ENCODE data around the gene OBSCN. TPM values are rescaled to one million over a fixed set of nuclear protein-coding genes. Genes with fewer than 3 reads are reported as not detected.

OBSCN gene
- total RNA-seq, 1 donor from 2014 or later = 22.3 TPM

DNA sequence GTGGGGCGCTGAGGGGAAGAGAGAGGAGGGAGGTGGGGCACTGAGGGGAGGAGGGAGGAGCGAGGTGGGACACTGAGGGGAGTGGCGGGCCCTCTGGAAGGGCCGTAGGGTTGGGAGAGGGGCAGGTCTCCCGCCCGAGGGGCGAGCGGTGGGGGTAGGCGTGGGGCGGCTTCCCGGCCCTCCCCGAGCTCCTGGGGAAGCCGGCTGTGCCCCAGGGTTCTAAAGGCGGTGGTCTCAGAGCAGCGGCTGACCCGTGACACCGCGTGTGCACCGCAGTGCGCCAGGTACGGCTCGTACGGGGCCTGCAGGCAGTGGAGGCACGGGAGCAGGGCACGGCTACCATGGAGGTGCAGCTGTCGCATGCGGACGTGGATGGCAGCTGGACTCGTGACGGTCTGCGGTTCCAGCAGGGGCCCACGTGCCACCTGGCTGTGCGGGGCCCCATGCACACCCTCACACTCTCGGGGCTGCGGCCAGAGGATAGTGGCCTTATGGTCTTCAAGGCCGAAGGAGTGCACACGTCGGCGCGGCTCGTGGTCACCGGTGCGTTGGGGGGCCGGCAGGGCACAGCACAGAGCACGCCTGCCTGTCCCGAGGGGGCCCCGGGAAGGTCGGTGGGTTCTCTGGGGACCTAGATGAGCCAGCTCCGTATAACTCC, 68.5 kb downstream of the OBSCN start:
- Mint-ChIP-seq H3K4me3 (peak overlapping the region; percentile 80), H3K4me1 (peaks cover 6% of the 10 kb centered on the region), H3K27ac (peak overlapping the region; percentile 29), H3K36me3 (ENCODE audit: low read depth) (no peaks in the 10 kb centered on the region), H3K27me3 (no peaks in the 10 kb centered on the region), H3K9me3 (no peaks in the 10 kb centered on the region)
- intact Hi-C loops (cut with micrococcal nuclease) = loop anchor here (1.0 to 10.0 kb wide), 6 partner anchors 63 to 226 kb away; partner anchors contain the start of genes GUK1, IBA57 and TRIM11
- DNase-seq = no peak

DNA sequence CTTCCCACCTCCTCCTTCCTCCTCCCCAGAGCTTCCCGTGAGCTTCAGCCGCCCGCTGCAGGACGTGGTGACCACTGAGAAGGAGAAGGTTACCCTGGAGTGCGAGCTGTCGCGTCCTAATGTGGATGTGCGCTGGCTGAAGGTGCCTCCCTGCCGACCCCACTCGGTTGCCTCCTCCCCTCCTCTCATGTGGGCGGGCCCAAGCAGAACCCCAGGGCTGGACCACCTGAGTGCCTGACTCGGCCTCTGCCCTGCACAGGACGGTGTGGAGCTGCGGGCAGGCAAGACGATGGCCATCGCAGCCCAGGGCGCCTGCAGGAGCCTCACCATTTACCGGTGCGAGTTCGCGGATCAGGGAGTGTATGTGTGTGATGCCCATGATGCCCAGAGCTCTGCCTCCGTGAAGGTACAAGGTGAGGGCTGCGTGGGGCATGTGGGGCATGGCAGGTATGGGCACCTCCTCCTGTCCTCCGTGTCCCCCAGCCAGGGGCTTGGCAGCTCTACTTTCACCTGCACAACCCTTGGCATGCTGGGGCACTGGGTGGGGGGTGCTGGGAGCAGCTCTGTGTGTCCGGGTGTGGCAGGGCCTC, 69.2 kb downstream of the OBSCN start:
- peak overlapping the region; percentile 35 for H3K4me3 Mint-ChIP-seq

DNA sequence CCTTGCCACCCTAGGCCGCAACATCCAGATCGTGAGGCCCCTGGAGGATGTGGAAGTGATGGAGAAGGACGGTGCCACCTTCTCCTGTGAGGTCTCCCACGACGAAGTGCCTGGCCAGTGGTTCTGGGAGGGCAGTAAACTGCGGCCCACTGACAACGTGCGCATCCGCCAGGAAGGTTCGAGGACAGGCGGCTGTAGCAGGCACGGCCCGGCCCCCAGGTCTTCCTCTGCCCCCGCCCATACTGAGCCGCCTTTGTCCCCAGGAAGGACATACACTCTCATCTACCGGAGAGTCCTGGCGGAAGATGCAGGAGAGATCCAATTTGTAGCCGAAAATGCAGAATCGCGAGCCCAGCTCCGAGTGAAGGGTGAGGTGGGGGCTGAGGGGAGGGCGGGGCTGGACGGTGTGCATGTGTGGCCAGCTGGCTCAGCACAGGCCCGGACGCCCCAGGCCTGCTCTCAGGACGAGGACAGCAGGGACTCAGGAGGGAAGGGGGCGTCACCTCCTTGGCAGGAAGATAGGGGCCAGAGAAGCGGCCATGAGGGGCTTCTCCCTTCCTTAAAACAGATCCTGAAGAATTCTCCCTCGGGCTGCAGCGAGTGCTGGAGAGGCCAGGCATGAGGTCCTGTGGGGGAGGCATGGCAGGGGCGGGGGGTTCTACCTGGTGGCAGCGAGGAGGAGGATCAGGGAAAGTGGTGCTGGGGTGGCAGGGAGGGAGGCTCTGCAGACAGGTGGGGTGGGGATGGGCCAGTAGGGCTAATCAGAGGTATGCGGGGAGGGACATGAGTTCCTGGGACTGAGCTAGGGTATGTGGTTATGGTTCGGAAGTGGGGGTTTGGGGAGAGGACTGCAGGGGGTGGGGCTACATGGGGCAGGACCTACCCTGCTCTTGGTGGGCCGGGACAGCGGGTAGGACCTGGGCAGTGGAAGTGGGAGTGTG, 69.9 kb downstream of the OBSCN start:
- Mint-ChIP-seq H3K27ac (no peak overlapping the region), H3K4me3 (no peak overlapping the region), H3K4me1 (peaks cover 6% of the 10 kb centered on the region), H3K9me3 (no peaks in the 10 kb centered on the region), H3K36me3 (ENCODE audit: low read depth) (no peaks in the 10 kb centered on the region), H3K27me3 (no peaks in the 10 kb centered on the region)
- intact Hi-C loops (cut with micrococcal nuclease) = loop anchor here (2.0 to 10.0 kb wide), 5 partner anchors 113 to 225 kb away; partner anchors contain the start of genes GUK1, IBA57 and TRIM11
- DNase-seq = no peak

More for the DNA sequence above, 69.2 kb downstream of the OBSCN start:
- peaks cover 6% of the 10 kb centered on the region for H3K4me1 Mint-ChIP-seq
- H3K27me3 Mint-ChIP-seq = no peaks in the 10 kb centered on the region
- DNase-seq = no peak
- no peak overlapping the region for H3K27ac Mint-ChIP-seq
- no peaks in the 10 kb centered on the region for H3K9me3 Mint-ChIP-seq
- H3K36me3 Mint-ChIP-seq (ENCODE audit: low read depth) = no peaks in the 10 kb centered on the region
- intact Hi-C loops (cut with micrococcal nuclease) = loop anchor here (1.0 to 10.0 kb wide), 6 partner anchors 64 to 225 kb away; partner anchors contain the start of genes GUK1, IBA57 and TRIM11

DNA sequence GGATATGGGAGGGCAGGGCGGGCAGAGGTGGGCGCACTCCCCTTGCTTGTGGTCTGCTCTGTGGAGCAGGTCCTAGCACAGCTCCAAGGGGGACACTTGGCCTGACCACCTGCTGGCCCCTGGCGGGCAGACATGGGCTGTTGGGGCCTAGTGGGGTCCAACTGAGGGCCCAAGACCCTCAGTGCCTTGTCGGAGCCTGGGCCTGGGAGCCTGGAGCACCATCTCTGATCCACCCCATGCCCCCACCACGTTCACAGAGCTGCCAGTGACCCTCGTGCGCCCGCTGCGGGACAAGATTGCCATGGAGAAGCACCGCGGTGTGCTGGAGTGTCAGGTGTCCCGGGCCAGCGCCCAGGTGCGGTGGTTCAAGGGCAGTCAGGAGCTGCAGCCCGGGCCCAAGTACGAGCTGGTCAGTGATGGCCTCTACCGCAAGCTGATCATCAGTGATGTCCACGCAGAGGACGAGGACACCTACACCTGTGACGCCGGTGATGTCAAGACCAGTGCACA, 70.6 kb downstream of the OBSCN start:
- no peaks in the 10 kb centered on the region for H3K9me3 Mint-ChIP-seq
- DNase-seq = no peak
- peaks cover 6% of the 10 kb centered on the region for H3K4me1 Mint-ChIP-seq
- H3K4me3 Mint-ChIP-seq = no peak overlapping the region
- intact Hi-C loops (cut with micrococcal nuclease) = loop anchor here (5.0 to 10.0 kb wide), 3 partner anchors 114 to 224 kb away; partner anchors contain the start of genes IBA57 and TRIM11
- no peak overlapping the region for H3K27ac Mint-ChIP-seq
- H3K36me3 Mint-ChIP-seq (ENCODE audit: low read depth) = no peaks in the 10 kb centered on the region
- H3K27me3 Mint-ChIP-seq = no peaks in the 10 kb centered on the region

DNA sequence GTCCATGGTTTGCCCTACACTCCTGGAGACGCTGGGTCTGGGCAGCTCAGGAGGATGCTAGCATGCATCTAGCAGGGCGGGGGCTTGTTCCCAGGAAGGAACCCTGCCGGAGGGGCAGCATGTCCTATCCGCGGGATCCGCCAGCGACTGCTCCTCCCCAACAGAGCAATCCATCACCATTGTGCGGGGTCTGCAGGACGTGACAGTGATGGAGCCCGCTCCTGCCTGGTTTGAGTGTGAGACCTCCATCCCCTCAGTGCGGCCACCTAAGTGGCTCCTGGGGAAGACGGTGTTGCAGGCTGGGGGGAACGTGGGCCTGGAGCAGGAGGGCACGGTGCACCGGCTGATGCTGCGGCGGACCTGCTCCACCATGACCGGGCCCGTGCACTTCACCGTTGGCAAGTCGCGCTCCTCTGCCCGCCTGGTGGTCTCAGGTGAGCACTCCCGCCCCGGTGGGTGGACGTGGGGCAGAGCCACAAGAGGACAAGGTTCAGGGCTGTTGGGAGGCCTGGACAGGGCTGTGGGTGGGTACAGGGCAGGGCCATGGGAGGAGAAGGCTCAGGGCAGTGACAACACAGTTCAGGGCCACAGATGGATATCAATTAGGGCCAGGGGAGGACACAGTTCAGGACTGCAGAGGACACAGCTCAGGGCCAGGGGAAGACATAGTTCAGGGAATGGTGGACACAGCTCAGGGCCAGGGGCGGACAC, 71.3 kb downstream of the OBSCN start:
- no peaks in the 10 kb centered on the region for H3K9me3 Mint-ChIP-seq
- DNase-seq = no peak
- H3K27ac Mint-ChIP-seq = no peak overlapping the region
- no peaks in the 10 kb centered on the region for H3K36me3 Mint-ChIP-seq (ENCODE audit: low read depth)
- no peaks in the 10 kb centered on the region for H3K27me3 Mint-ChIP-seq
- intact Hi-C loops (cut with micrococcal nuclease) = loop anchor here (5.0 to 10.0 kb wide), 3 partner anchors 114 to 223 kb away; partner anchors contain the start of genes IBA57 and TRIM11
- no peak overlapping the region for H3K4me3 Mint-ChIP-seq
- peaks cover 6% of the 10 kb centered on the region for H3K4me1 Mint-ChIP-seq

DNA sequence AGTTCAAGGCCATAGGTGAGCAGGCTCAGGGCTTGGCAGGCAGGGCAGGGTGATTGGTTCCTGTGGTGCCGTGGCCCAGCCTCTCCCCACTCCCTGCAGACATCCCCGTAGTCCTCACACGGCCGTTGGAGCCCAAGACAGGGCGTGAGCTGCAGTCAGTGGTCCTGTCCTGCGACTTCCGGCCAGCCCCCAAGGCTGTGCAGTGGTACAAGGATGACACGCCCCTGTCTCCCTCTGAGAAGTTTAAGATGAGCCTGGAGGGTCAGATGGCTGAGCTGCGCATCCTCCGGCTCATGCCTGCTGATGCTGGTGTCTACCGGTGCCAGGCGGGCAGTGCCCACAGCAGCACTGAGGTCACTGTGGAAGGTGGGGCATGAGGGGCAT, 71.9 kb downstream of the OBSCN start:
- H3K4me1 Mint-ChIP-seq = peaks cover 4% of the 10 kb centered on the region
- no peak overlapping the region for H3K4me3 Mint-ChIP-seq
- intact Hi-C loops (cut with micrococcal nuclease) = loop anchor here (5.0 to 10.0 kb wide), 3 partner anchors 115 to 223 kb away; partner anchors contain the start of genes IBA57 and TRIM11
- no peaks in the 10 kb centered on the region for H3K36me3 Mint-ChIP-seq (ENCODE audit: low read depth)
- H3K9me3 Mint-ChIP-seq = no peaks in the 10 kb centered on the region
- no peaks in the 10 kb centered on the region for H3K27me3 Mint-ChIP-seq
- DNase-seq = no peak
- H3K27ac Mint-ChIP-seq = no peak overlapping the region

DNA sequence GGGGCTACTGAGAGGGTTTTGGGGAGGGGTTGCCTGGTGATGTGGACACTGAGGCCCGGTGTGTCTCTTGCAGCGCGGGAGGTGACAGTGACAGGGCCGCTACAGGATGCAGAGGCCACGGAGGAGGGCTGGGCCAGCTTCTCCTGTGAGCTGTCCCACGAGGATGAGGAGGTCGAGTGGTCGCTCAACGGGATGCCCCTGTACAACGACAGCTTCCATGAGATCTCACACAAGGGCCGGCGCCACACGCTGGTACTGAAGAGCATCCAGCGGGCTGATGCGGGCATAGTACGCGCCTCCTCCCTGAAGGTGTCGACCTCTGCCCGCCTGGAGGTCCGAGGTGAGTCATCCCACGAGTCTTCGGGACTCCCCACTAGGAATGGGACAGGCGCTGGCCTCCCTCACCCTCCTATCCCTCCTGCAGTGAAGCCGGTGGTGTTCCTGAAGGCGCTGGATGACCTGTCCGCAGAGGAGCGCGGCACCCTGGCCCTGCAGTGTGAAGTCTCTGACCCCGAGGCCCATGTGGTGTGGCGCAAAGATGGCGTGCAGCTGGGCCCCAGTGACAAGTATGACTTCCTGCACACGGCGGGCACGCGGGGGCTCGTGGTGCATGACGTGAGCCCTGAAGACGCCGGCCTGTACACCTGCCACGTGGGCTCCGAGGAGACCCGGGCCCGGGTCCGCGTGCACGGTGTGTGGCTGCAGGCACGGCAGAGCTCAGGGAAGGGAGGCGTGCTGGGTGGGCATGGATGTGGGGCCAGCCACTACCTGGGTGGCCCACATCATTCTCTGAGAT, 72.5 kb downstream of the OBSCN start:
- peaks cover under 1% of the 10 kb centered on the region for H3K36me3 Mint-ChIP-seq (ENCODE audit: low read depth)
- H3K4me3 Mint-ChIP-seq = no peak overlapping the region
- intact Hi-C loops (cut with micrococcal nuclease) = no loop called here
- no peaks in the 10 kb centered on the region for H3K9me3 Mint-ChIP-seq
- no peaks in the 10 kb centered on the region for H3K27me3 Mint-ChIP-seq
- no peak overlapping the region for H3K27ac Mint-ChIP-seq
- no peak for DNase-seq
- no peaks in the 10 kb centered on the region for H3K4me1 Mint-ChIP-seq

DNA sequence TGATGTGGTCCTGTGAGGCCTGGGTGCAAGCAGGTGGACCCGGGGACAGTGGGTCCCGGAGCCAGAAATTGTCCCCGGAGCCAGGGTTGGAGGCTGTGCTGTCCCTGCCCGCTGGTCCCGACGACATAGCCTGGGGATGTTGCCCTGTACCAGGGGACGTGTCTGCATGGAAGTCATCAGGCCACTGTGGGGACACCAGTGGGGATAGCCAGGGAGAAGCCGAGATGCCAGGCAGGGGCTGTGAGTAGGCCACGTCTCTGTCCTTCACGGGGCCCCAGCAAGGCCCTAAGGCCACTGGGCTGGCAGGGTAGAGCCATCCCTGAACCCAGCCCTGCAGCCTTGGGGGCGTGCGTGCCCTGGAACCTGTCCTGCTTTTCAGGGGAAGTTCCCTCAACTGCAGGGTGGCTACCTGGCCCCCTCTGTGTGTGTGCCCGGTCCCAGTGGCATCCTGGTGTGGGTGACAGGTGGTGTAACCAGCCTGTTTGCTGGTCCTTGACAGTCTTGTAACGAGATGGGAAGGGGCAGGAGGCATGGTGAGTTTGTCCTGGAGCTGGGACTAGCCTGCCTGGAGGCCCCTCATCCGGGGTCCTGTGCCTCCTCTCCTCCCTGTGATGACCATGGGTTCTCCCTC, 73.2 kb downstream of the OBSCN start:
- intact Hi-C loops (cut with micrococcal nuclease) = no loop called here
- H3K27ac Mint-ChIP-seq = no peak overlapping the region
- no peak for DNase-seq
- H3K36me3 Mint-ChIP-seq (ENCODE audit: low read depth) = peaks cover 3% of the 10 kb centered on the region
- no peak overlapping the region for H3K4me3 Mint-ChIP-seq
- no peaks in the 10 kb centered on the region for H3K4me1 Mint-ChIP-seq
- no peaks in the 10 kb centered on the region for H3K9me3 Mint-ChIP-seq
- no peaks in the 10 kb centered on the region for H3K27me3 Mint-ChIP-seq

GRCh38 chr1:228281631-228282328, 73.9 kb downstream of the OBSCN start:
- intact Hi-C loops (cut with micrococcal nuclease) = no loop called here
- no peaks in the 10 kb centered on the region for H3K27me3 Mint-ChIP-seq

DNA sequence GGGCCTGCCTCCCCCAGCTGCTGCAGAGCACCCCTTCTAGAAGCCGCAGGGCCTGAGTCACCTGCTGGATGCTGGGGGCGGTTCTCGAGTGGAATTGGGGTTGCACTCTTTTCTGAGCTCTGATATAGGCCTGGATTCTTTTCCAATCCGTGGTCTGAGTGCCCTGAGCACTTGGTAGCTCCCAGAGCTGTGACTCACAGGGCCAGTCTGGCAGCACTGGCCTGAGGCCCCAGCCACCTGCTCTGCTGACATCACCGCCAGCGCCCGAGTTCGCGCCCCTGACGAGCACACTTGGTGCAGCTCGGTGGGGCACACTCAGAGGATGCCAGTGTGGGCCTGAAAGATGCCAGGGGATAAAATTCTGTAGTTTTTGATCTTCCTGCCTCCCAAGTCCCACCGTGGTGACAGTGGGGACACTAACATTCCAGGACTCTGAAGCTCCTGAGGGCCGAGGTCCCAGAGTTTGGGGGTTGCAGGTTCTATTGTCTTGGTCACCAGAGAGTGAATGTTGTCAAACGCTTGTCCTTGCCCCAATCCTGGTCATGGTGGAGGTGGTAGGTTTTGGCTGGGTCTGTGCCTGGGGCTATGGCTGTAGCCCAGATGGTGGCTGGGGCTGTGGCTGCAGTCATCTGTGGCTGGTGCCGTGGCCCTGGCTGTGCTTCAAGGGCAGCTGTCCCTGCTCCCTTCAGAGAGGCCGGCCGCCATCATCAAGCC, 74.6 kb downstream of the OBSCN start:
- DNase-seq = no peak
- H3K27me3 Mint-ChIP-seq = no peaks in the 10 kb centered on the region
- H3K36me3 Mint-ChIP-seq (ENCODE audit: low read depth) = peaks cover 3% of the 10 kb centered on the region
- H3K4me1 Mint-ChIP-seq = no peaks in the 10 kb centered on the region
- H3K27ac Mint-ChIP-seq = no peak overlapping the region
- H3K4me3 Mint-ChIP-seq = no peak overlapping the region
- H3K9me3 Mint-ChIP-seq = no peaks in the 10 kb centered on the region
- intact Hi-C loops (cut with micrococcal nuclease) = no loop called here

More at GRCh38 chr1:228281631-228282328, 73.9 kb downstream of the OBSCN start:
- Mint-ChIP-seq H3K36me3 (ENCODE audit: low read depth) (peaks cover 3% of the 10 kb centered on the region), H3K4me3 (no peak overlapping the region), H3K4me1 (no peaks in the 10 kb centered on the region), H3K27ac (no peak overlapping the region), H3K9me3 (no peaks in the 10 kb centered on the region)
- no peak for DNase-seq

- Mint-ChIP-seq H3K4me1 (no peaks in the 10 kb centered on the region), H3K27me3 (no peaks in the 10 kb centered on the region), H3K27ac (no peak overlapping the region), H3K36me3 (ENCODE audit: low read depth) (peaks cover 3% of the 10 kb centered on the region), H3K4me3 (no peak overlapping the region), H3K9me3 (no peaks in the 10 kb centered on the region)
- no peak for DNase-seq
- intact Hi-C loops (cut with micrococcal nuclease) = no loop called here
These were observed 75.2 kb downstream of the OBSCN start for GRCh38 chr1:228283043-228283371.
